Transverse colon (tissue), 4 donors: Measurements from ENCODE around the gene MADD. TPM values are rescaled to one million over a fixed set of nuclear protein-coding genes. Genes with fewer than 3 reads are reported as not detected.

Experiments
- DNase-seq: peaks from one replicate; pipeline ENCODE4 v3.0.0-alpha.2; 2019
- H3K27ac ChIP-seq, 4 donors: fragments of 200-600 bp; sonication (generic); 2 replicates each; pipeline ENCODE4 v1.5.1; 2016 to 2018; ENCODE audit warnings: inconsistent platforms in 4 of 4
- H3K27me3 ChIP-seq: fragments of 200-600 bp; sonication (generic); 2 replicates; pipeline ENCODE4 v1.5.1; 2017; ENCODE audit warnings: inconsistent platforms
- H3K36me3 ChIP-seq, 4 donors: fragments of 200-600 bp; sonication (generic); 2 replicates each; pipeline ENCODE4 v1.5.1; 2017 to 2019; ENCODE audit warnings: inconsistent platforms in 4 of 4
- H3K4me1 ChIP-seq, 4 donors: fragments of 200-600 bp; sonication (generic); 2 replicates each; pipeline ENCODE4 v1.5.1; 2017 to 2020; ENCODE audit warnings: inconsistent platforms in 4 of 4
- H3K4me3 ChIP-seq, 4 donors: fragments of 200-600 bp; sonication (generic); 1 replicate in 1 of 4; 2 replicates in 3 of 4; pipeline versions ENCODE4 v1.5.1 to v1.6.1; 2017 to 2019; ENCODE audit warnings: inconsistent platforms in 4 of 4
- H3K9me3 ChIP-seq, 2 donors: fragments of 200-600 bp; sonication (generic); 2 replicates each; pipeline ENCODE4 v1.5.1; 2017 to 2019; ENCODE audit warnings: inconsistent platforms in 2 of 2
- CTCF ChIP-seq, 5 experiments: fragments of 200-600 bp in 3 of 5; fragments of 450-650 bp in 2 of 5; sonication (generic) in 3 of 5; IDR thresholded peaks; 1 replicate in 2 of 5; 2 replicates in 3 of 5; pipeline ENCODE4 v1.5.1; 2016 to 2017; ENCODE audit warnings: antibody characterized with exemption in 5 of 5, inconsistent platforms in 3 of 5, mild to moderate bottlenecking in 2 of 5, moderate library complexity in 1 of 5
- EP300 ChIP-seq: sonication (generic); formaldehyde crosslinking; IDR thresholded peaks from one replicate; pipeline ENCODE4 v1.6.1; 2017; ENCODE audit warnings: antibody characterized with exemption, low read depth
- POLR2A ChIP-seq: fragments of 450-650 bp; IDR thresholded peaks from one replicate; pipeline ENCODE4 v1.6.1; 2016; ENCODE audit warnings: antibody characterized with exemption, mild to moderate bottlenecking, moderate library complexity
- POLR2AphosphoS5 ChIP-seq, 3 donors: sonication (generic); formaldehyde crosslinking; IDR thresholded peaks; one replicate each; pipeline ENCODE4 v1.6.1; 2016; ENCODE audit warnings: antibody characterized with exemption in 3 of 3
- WGBS, 2 donors: methylation state at CpG; one replicate each; pipeline ENCODE4 v1.1.5; 2018; ENCODE audit warnings: low coverage in 1 of 2; 5-methylcytosine and 5-hydroxymethylcytosine counted together
- in situ Hi-C, 4 donors: fragments of 200-750 bp; cut with MboI; loops; one replicate each; pipeline versions ENCODE4 v1.15.0 to v1.15.1; 2017; ENCODE audit warnings: low sequenced_read_pairs in 3 of 4, low pct_ligation_motif_present in 1 of 4, low pct_unique_long_range_greater_than_20kb in 1 of 4
- intact Hi-C: fragments of 100-400 bp; cut with DNase I; formaldehyde crosslinking; loops from one replicate; pipeline ENCODE4 v1.15.1; 2023; ENCODE audit warnings: low total_unique reads
- total RNA-seq, 4 donors: library from RNA; depleted of rRNA; stranded (reverse); fragments of >200 nt; gene quantifications; one replicate each; pipeline ENCODE4 v1.1.0, GENCODE V29; 2016

Gene MADD
- total RNA-seq, 4 donors from 2014 or later: 64.3 to 285 (median 71.8) TPM

DNA sequence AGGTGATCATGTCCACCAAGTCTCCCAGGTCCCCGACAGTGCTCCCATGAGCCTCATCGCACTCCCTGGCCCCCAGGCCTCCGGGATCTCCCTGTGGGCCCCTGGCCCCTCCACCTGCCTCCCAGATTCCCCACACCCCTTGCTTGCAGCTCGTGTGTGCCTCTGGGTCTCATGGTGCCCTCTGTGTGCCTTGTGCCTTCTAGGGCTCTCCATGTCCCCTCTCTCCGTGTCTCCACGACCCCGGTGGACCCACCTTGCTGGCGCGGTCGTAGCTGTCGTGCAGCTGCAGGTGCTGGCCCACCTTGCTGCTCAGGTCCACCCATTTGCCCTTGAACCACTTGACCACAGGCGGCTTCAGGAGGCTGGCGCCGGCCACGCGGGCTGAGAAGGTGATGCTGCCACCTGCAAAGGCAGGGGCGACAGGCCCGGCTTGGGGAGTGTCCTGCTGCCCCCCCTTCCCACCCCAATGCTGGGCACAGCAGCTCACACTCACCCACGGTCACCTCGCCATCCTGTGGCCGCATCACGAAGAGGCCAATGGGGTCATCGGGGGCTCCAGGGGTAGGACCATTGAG, 79.7 kb downstream of the MADD start:
- intact Hi-C loops (loop anchor here (10.0 kb wide), 1 partner anchor 75 kb away; the partner anchor contains the start of gene MADD), in situ Hi-C loops (loop anchor here in 1 of 4 donors (25.0 kb wide), 1 partner anchor 162 kb away; the partner anchor contains the start of genes ARFGAP2 and PACSIN3)
- Histone ChIP-seq H3K36me3 (no peaks in the 10 kb centered on the region), H3K27ac (no peak overlapping the region), H3K27me3 (no peaks in the 10 kb centered on the region), H3K4me1 (peaks cover 0 to under 1% (median under 1%) of the 10 kb centered on the region in 4 donors), H3K4me3 (no peak overlapping the region), H3K9me3 (no peaks in the 10 kb centered on the region)
- DNase-seq: no peak
- 91 to 100% methylated on average over 1 to 23 of the region's 23 CpGs for WGBS, 2 donors
- no peak for TF ChIP-seq POLR2AphosphoS5 (IDR thresholded peaks at IDR 0.05)
- TF ChIP-seq CTCF (IDR thresholded peaks at IDR 0.05): no peak
- TF ChIP-seq POLR2A: no peak
- no peak for TF ChIP-seq EP300

DNA sequence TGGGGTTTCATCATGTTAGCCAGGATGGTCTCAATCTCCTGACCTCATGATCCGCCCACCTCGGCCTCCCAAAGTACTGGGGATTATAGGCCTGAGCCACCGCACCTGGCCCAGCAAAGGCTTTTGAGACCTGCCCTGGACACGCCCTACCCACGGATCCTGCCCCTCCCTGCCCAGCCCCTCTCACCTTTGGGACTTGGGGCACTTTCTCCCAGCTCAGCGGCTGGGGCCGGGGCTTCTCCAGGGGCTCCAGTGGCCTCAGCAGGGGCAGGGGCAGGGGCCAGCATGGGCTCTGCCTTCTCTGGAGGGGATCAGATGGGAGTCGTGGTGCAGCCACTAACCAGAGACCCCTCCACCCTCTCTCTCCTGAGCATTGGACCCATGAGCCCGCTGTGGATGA, 80.4 kb downstream of the MADD start:
- in situ Hi-C loops: loop anchor here in 1 of 4 donors (25.0 kb wide), 1 partner anchor 163 kb away; the partner anchor contains the start of genes ARFGAP2 and PACSIN3
- Histone ChIP-seq H3K36me3 (no peaks in the 10 kb centered on the region), H3K4me3 (no peak overlapping the region), H3K27me3 (no peaks in the 10 kb centered on the region), H3K9me3 (no peaks in the 10 kb centered on the region), H3K4me1 (peaks cover 0 to 6% (median 5%) of the 10 kb centered on the region in 4 donors), H3K27ac (no peak overlapping the region)
- TF ChIP-seq POLR2AphosphoS5 (IDR thresholded peaks at IDR 0.05) (no peak), EP300 (no peak), POLR2A (no peak), CTCF (IDR thresholded peaks at IDR 0.05) (no peak)
- intact Hi-C loops: no loop called here
- DNase-seq: no peak
- WGBS, 2 donors: 78% methylated on average over 9 of the region's 9 CpGs; no CpG with 5 or more reads in 1 of the 2 donors

DNA sequence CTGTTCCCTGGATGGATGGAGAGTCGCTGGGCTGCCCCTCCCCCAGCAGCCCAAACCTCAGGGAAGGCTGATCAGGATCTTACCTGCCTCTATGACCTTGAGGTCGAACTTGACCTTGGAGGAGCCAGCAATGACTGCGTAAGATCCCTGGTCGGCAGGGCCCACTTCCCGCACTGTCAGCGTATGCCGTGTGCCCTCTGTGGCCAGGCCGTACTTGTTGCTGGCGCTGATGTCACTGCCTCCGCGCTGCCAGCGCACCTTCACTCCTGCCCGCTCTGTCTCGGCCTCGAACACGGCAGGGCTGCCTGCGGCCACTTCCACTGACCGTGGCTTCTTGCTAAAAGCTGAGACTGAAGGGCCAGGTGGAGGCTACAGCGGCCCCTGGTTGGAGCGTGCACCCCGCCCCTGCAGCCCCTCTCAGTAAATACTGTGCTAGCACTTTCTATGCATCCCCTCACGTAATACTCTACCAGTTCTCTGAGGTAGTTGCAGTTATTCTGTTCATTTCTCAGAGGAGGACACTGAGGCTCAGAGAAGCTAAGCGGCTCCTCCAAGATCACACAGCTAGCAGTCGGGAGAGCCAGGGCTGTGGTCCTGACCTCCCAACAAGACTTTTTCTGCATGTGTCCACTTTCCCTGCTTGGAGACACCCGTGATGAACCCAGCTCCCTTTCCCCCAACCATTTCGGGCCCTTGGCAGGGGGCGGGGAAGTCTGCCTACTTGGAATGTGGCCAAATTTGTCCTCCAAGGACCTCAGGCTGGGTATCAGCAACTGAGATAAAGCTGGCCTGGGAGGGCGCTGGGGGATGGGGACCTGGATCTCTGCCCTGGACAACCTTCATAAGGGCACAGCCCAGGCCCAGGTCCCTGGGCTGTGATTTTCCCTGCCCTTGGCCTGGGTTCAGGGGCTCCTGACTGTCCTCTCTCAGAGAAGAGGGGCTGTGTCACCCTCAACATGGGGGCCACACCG, 81.5 kb downstream of the MADD start:
- H3K27ac ChIP-seq: no peak overlapping the region
- H3K4me3 ChIP-seq: no peak overlapping the region
- no peak for DNase-seq
- no peak for TF ChIP-seq EP300
- TF ChIP-seq POLR2A: no peak
- no peak for TF ChIP-seq CTCF (IDR thresholded peaks at IDR 0.05)
- no peak for TF ChIP-seq POLR2AphosphoS5 (IDR thresholded peaks at IDR 0.05)
- no peaks in the 10 kb centered on the region for H3K27me3 ChIP-seq
- H3K4me1 ChIP-seq: peaks cover 0 to 10% (median 5%) of the 10 kb centered on the region in 4 donors
- 84 to 95% methylated on average over 4 to 19 of the region's 29 CpGs for WGBS, 2 donors
- no peaks in the 10 kb centered on the region for H3K36me3 ChIP-seq
- no peaks in the 10 kb centered on the region for H3K9me3 ChIP-seq
- intact Hi-C loops: no loop called here
- in situ Hi-C loops: loop anchor here in 1 of 4 donors (25.0 kb wide), 1 partner anchor 164 kb away; the partner anchor contains the start of genes ARFGAP2 and PACSIN3

DNA sequence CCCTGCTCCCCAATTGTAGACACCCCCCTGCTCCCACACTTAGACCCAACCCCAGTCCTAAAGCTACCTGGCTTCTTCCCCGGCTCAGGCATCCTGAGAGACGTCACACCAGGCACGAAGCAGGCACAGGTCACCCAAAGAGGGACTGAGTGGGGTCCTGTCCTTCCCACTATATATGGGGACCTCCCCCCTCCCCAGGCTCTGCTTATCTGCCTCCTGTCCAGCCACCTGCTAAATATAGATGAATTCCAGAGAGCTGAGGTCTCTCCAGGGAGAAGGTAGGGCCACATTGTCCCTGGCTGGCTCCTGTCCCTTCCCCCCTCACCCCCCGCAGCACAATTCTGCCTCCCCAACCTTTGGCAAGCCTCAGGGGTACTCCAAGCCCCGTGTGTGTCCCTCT, 82.6 kb downstream of the MADD start, which contains the start of gene MYBPC3:
TSS of gene MYBPC3 (minus strand) at position 147 of the 400 bp plus-strand sequence. CDS start at position 92, 55 bp downstream.
- no peak for TF ChIP-seq EP300
- no peak for TF ChIP-seq POLR2AphosphoS5 (IDR thresholded peaks at IDR 0.05)
- TF ChIP-seq POLR2A: no peak
- no peak for TF ChIP-seq CTCF (IDR thresholded peaks at IDR 0.05)
- Histone ChIP-seq H3K36me3 (no peaks in the 10 kb centered on the region), H3K4me1 (peaks cover 0 to 10% (median 5%) of the 10 kb centered on the region in 4 donors), H3K27ac (no peak within 1 kb of the TSS), H3K4me3 (no peak within 1 kb of the TSS), H3K27me3 (no peaks in the 10 kb centered on the region), H3K9me3 (no peaks in the 10 kb centered on the region)
- intact Hi-C loops: no loop called here
- 84% methylated on average over 5 of the region's 5 CpGs; no CpG with 5 or more reads in 1 of the 2 donors for WGBS, 2 donors
- in situ Hi-C loops: loop anchor here in 1 of 4 donors (25.0 kb wide), 1 partner anchor 165 kb away; the partner anchor contains the start of genes ARFGAP2 and PACSIN3
- no peak for DNase-seq
